ENCODE results near the gene MYO1D.

GRCh38 chr17:32513579-32513978 is 363.3 kb downstream of the MYO1D start:
- TF ChIP-seq CTCF (IDR thresholded peaks at IDR 0.05) (no peak), POLR2A (IDR thresholded peaks at IDR 0.05) (no peak)
